K562 (cell line): ENCODE data around the gene CTSF. TPM values are rescaled to one million over a fixed set of nuclear protein-coding genes. Genes with fewer than 3 reads are reported as not detected.

Source experiments
- ARID1B ChIP-seq: fragments of 450-650 bp; IDR thresholded peaks from 2 replicates; pipeline ENCODE4 v1.6.1; 2016; ENCODE audit warnings: antibody characterized with exemption, mild to moderate bottlenecking, inconsistent platforms
- ARID2 ChIP-seq: fragments of 450-650 bp; IDR thresholded peaks from 2 replicates; pipeline ENCODE4 v1.6.1; 2017; ENCODE audit warnings: antibody characterized with exemption, mild to moderate bottlenecking
- CBX8 ChIP-seq: fragments of 200-600 bp; sonication (generic); IDR thresholded peaks from 2 replicates; pipeline ENCODE4 v1.6.1; 2012; ENCODE audit warnings: borderline replicate concordance, mixed run types, low read depth, mild to moderate bottlenecking, moderate library complexity, mixed read lengths, low read length, control low read depth, inconsistent platforms; ENCODE audit not compliant: poor library complexity, severe bottlenecking; ENCODE audit errors: extremely low read depth
- ELK3 ChIP-seq: fragments of 450-650 bp; formaldehyde crosslinking; IDR thresholded peaks from 2 replicates; pipeline ENCODE4 v1.4.0; 2020; ENCODE audit warnings: mild to moderate bottlenecking
- HNRNPLL ChIP-seq: fragments of 200-400 bp; formaldehyde crosslinking; IDR thresholded peaks from 2 replicates; pipeline ENCODE4 v1.6.1; 2017; ENCODE audit warnings: low read length, low read depth, mild to moderate bottlenecking; ENCODE audit not compliant: poor library complexity, severe bottlenecking
- HOMEZ ChIP-seq: fragments of 250-450 bp; sonication (Bioruptor Pico); IDR thresholded peaks from 2 replicates; pipeline ENCODE4 v1.4.0; 2020; ENCODE audit warnings: mild to moderate bottlenecking, moderate library complexity
- MBD1 ChIP-seq: fragments of 250-450 bp; sonication (Bioruptor Pico); IDR thresholded peaks from 2 replicates; pipeline ENCODE4 v1.8.0; 2022; ENCODE audit warnings: inconsistent platforms
- MCM3 ChIP-seq: fragments of 450-650 bp; IDR thresholded peaks from 2 replicates; pipeline ENCODE4 v1.6.1; 2016
- SAFB2 ChIP-seq: fragments of 200-400 bp; formaldehyde crosslinking; IDR thresholded peaks from 2 replicates; pipeline ENCODE4 v1.6.1; 2018; ENCODE audit warnings: borderline replicate concordance, low read length, low read depth, moderate library complexity; ENCODE audit not compliant: severe bottlenecking
- SMAD4 ChIP-seq: fragments of 250-450 bp; sonication (Bioruptor Pico); conservative IDR thresholded peaks from 2 replicates; pipeline ENCODE4 v1.8.0; 2021; ENCODE audit warnings: inconsistent platforms, mild to moderate bottlenecking, moderate library complexity
- TBL1XR1 ChIP-seq, 2 experiments: IDR thresholded peaks; 2 replicates each; pipeline ENCODE4 v1.6.1; 2012; ENCODE audit warnings: improper control_type of control experiment in 2 of 2, low read length in 2 of 2, mild to moderate bottlenecking in 1 of 2
- TCF15 ChIP-seq: fragments of 250-450 bp; sonication (Bioruptor Pico); IDR thresholded peaks from 2 replicates; pipeline ENCODE4 v1.8.0; 2022; ENCODE audit warnings: moderate library complexity, mild to moderate bottlenecking, inconsistent platforms
- UBTF ChIP-seq, 2 experiments: IDR thresholded peaks; 2 replicates each; pipeline ENCODE4 v1.6.1; 2012; ENCODE audit warnings: improper control_type of control experiment in 2 of 2, low read depth in 2 of 2, low read length in 2 of 2, borderline replicate concordance in 1 of 2
- ZNF124 ChIP-seq: sonication (generic); formaldehyde crosslinking; IDR thresholded peaks from 2 replicates; pipeline ENCODE4 v1.8.1; 2022; ENCODE audit warnings: missing genetic modification reagents
- ZNF133 ChIP-seq: fragments of 250-450 bp; sonication (Bioruptor Pico); IDR thresholded peaks from 2 replicates; pipeline ENCODE4 v1.4.0; 2020; ENCODE audit warnings: mild to moderate bottlenecking
- ZNF655 ChIP-seq: fragments of 250-450 bp; sonication (Bioruptor Pico); IDR thresholded peaks from 2 replicates; pipeline ENCODE4 v1.5.0; 2021
- polyA plus RNA-seq, 8 experiments: library from polyadenylated mRNA; depleted of rRNA in 4 of 8; stranded (reverse) in 5 of 8; unstranded in 3 of 8; fragments of >200 nt; fragmentation: Nextera tagmentation in 2 of 8; fragmentation: Illumina TruSeq in 1 of 8; extraction: Ambion mirVana in 2 of 8; extraction: Trizol in 1 of 8; gene quantifications; 2 replicates each; pipeline versions ENCODE4 v1.2.1 to v1.2.3, GENCODE V29; 2011 to 2014; ENCODE audit warnings: inconsistent platforms in 1 of 8, missing spikeins in 1 of 8
- total RNA-seq, 7 experiments: library from RNA; depleted of rRNA in 6 of 7; stranded (reverse); fragments of >200 nt in 6 of 7; fragmentation: Illumina TruSeq in 2 of 7; extraction: Trizol in 2 of 7; gene quantifications; 2 replicates each; pipeline versions ENCODE4 v1.2.1 to v1.2.3, GENCODE V29; 2011 to 2021; ENCODE audit warnings: low replicate concordance in 1 of 7

The CTSF gene
- total and polyA plus RNA-seq, 9 of the 15 experiments (the other 6 are each of a cell fraction or from before 2014, with no cell fraction given), result 0.41 to 10.5 (median 3.8) TPM

- no peak; the same call in 1 of the 2 replicates for TF ChIP-seq HOMEZ
- TF ChIP-seq MBD1 (CRISPR knock-in tag), result no peak
- TF ChIP-seq ZNF655 (CRISPR knock-in tag), result no peak
- TF ChIP-seq SAFB2, result no peak
- no peak for TF ChIP-seq ARID2
- TF ChIP-seq MCM3, result no peak
- no peak for TF ChIP-seq ARID1B
- TF ChIP-seq TBL1XR1 (IDR thresholded peaks at IDR 0.05; ENCODE audit: low read length in 2 of 2), result 0 out of 4 replicates have a peak, but pooled peaks of 1 of the 2 experiments have one; percentile 59
- TF ChIP-seq ELK3 (CRISPR knock-in tag), result no peak
- peak; percentile 40 for TF ChIP-seq HNRNPLL
- TF ChIP-seq ZNF124 (CRISPR knock-in tag), result no peak
- TF ChIP-seq CBX8, result no peak
- peak; percentile 75 for TF ChIP-seq SMAD4 (CRISPR knock-in tag)
- no peak; a peak in 1 of 4 replicates for TF ChIP-seq UBTF (IDR thresholded peaks at IDR 0.05; ENCODE audit: borderline replicate concordance in 1 of 2, low read depth in 2 of 2, low read length in 2 of 2)
- TF ChIP-seq ZNF133 (CRISPR knock-in tag), result no peak
- TF ChIP-seq TCF15 (CRISPR knock-in tag), result no peak
Measured at GRCh38 chr11:66616379-66617154, 48.2 kb upstream of the CTSF start, which contains the start of gene RBM14 (continued).
